ENCODE results near the gene TBC1D22A.

TBC1D22A gene

DNA sequence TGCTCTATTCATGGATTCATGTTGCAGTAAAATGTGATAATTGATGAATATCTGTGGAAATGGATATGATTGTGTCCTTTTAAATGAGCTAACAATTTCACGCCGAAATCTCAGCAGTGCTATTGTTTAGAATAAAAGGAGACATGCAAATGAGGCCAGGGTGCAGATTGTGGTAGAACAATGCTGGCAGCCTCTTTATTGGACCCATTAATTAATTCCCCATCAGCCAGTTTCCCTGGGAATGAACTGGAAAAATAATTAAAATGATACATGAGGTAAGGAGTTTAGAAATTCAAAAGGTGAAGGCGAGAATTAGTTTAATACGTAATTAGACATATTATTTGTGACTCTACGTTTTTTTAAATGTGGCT, 306.2 kb downstream of the TBC1D22A start:
- Histone ChIP-seq H3K27ac (ENCODE audit: low read length) (no peak overlapping the region), H3K9ac (ENCODE audit: low read length) (no peak overlapping the region), H3K4me1 (ENCODE audit: low read length) (no peaks in the 10 kb centered on the region), H3K36me3 (replicated peaks; ENCODE audit: low read depth, low read length) (peaks cover 30% of the 10 kb centered on the region), H3K4me3 (ENCODE audit: low read length) (no peak overlapping the region), H3K9me3 (ENCODE audit: insufficient read depth, low read length) (no peaks in the 10 kb centered on the region), H4K20me1 (ENCODE audit: insufficient read depth, low read length) (peaks cover 76% of the 10 kb centered on the region), H2AFZ (ENCODE audit: low read depth, low read length) (no peak overlapping the region), H3K27me3 (ENCODE audit: low read depth, low read length) (no peaks in the 10 kb centered on the region), H3K4me2 (ENCODE audit: low read length) (no peak overlapping the region), H3K79me2 (ENCODE audit: low read length) (peaks cover 29% of the 10 kb centered on the region)
- TF ChIP-seq EZH2phosphoT487 (IDR thresholded peaks at IDR 0.05; ENCODE audit: low read depth) = no peak
- TF ChIP-seq CTCF (IDR thresholded peaks at IDR 0.05; ENCODE audit: low read depth, low read length) = no peak

DNA sequence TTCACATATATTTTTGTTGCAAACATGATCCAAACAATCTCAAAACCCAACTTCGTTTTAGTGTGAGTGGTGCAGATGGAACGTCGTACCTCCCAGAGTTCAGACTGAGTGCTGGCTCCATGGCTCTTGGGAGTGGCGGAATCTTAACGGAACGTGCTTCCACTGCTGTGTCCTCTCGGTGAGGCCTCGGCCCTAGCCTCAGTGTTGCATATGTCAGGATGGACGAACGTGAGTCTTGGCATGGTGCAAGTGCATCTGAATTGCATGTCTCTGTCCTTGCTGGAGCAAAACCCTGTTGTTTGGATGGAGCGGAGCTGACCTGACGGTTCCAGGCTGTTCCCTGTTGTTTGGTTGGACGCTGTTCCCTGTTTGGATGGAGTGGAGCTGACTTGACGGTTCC, 306.8 kb downstream of the TBC1D22A start:
- H3K79me2 ChIP-seq (ENCODE audit: low read length) = peaks cover 29% of the 10 kb centered on the region
- H3K4me2 ChIP-seq (ENCODE audit: low read length) = no peak overlapping the region
- H3K27ac ChIP-seq (ENCODE audit: low read length) = no peak overlapping the region
- peaks cover 78% of the 10 kb centered on the region for H4K20me1 ChIP-seq (ENCODE audit: insufficient read depth, low read length)
- H3K9me3 ChIP-seq (ENCODE audit: insufficient read depth, low read length) = no peaks in the 10 kb centered on the region
- H3K4me1 ChIP-seq (ENCODE audit: low read length) = no peaks in the 10 kb centered on the region
- TF ChIP-seq CTCF (IDR thresholded peaks at IDR 0.05; ENCODE audit: low read depth, low read length) = no peak
- TF ChIP-seq EZH2phosphoT487 (IDR thresholded peaks at IDR 0.05; ENCODE audit: low read depth) = no peak
- H3K27me3 ChIP-seq (ENCODE audit: low read depth, low read length) = no peaks in the 10 kb centered on the region
- no peak overlapping the region for H3K9ac ChIP-seq (ENCODE audit: low read length)
- peaks cover 32% of the 10 kb centered on the region for H3K36me3 ChIP-seq (replicated peaks; ENCODE audit: low read depth, low read length)
- H3K4me3 ChIP-seq (ENCODE audit: low read length) = no peak overlapping the region
- H2AFZ ChIP-seq (ENCODE audit: low read depth, low read length) = no peak overlapping the region

GRCh38 chr22:47071078-47071806, 308.8 kb downstream of the TBC1D22A start:
- Histone ChIP-seq H3K4me3 (ENCODE audit: low read length) (no peak overlapping the region), H3K9ac (ENCODE audit: low read length) (no peak overlapping the region), H3K79me2 (ENCODE audit: low read length) (peaks cover 29% of the 10 kb centered on the region), H3K36me3 (replicated peaks; ENCODE audit: low read depth, low read length) (peaks cover 41% of the 10 kb centered on the region), H3K4me1 (ENCODE audit: low read length) (no peaks in the 10 kb centered on the region), H2AFZ (ENCODE audit: low read depth, low read length) (no peak overlapping the region), H3K27ac (ENCODE audit: low read length) (no peak overlapping the region), H3K4me2 (ENCODE audit: low read length) (no peak overlapping the region), H4K20me1 (ENCODE audit: insufficient read depth, low read length) (peaks cover 69% of the 10 kb centered on the region), H3K27me3 (ENCODE audit: low read depth, low read length) (no peaks in the 10 kb centered on the region), H3K9me3 (ENCODE audit: insufficient read depth, low read length) (peaks cover 4% of the 10 kb centered on the region; the same call in 1 of the 2 replicates)
- no peak for TF ChIP-seq CTCF (IDR thresholded peaks at IDR 0.05; ENCODE audit: low read depth, low read length)
- TF ChIP-seq EZH2phosphoT487 (IDR thresholded peaks at IDR 0.05; ENCODE audit: low read depth) = no peak

- H3K27me3 ChIP-seq (ENCODE audit: low read depth, low read length) = no peaks in the 10 kb centered on the region
- no peak for TF ChIP-seq CTCF (IDR thresholded peaks at IDR 0.05; ENCODE audit: low read depth, low read length)
- no peak for TF ChIP-seq EZH2phosphoT487 (IDR thresholded peaks at IDR 0.05; ENCODE audit: low read depth)
- H3K36me3 ChIP-seq (replicated peaks; ENCODE audit: low read depth, low read length) = peaks cover 48% of the 10 kb centered on the region
- peaks cover 29% of the 10 kb centered on the region for H3K79me2 ChIP-seq (ENCODE audit: low read length)
- no peak overlapping the region for H3K9ac ChIP-seq (ENCODE audit: low read length)
- no peak overlapping the region for H3K4me3 ChIP-seq (ENCODE audit: low read length)
- H4K20me1 ChIP-seq (ENCODE audit: insufficient read depth, low read length) = peaks cover 70% of the 10 kb centered on the region
- no peaks in the 10 kb centered on the region for H3K4me1 ChIP-seq (ENCODE audit: low read length)
- no peak overlapping the region for H3K27ac ChIP-seq (ENCODE audit: low read length)
- no peak overlapping the region for H3K4me2 ChIP-seq (ENCODE audit: low read length)
- H2AFZ ChIP-seq (ENCODE audit: low read depth, low read length) = no peak overlapping the region
- peaks cover 9% of the 10 kb centered on the region; the same call in 1 of the 2 replicates for H3K9me3 ChIP-seq (ENCODE audit: insufficient read depth, low read length)
These were observed 309.6 kb downstream of the TBC1D22A start for GRCh38 chr22:47071807-47072641.

All from OCI-LY3 (cell line).